ENCODE data around the gene CAMK2B. TPM values are rescaled to one million over a fixed set of nuclear protein-coding genes. Genes with fewer than 3 reads are reported as not detected.

Gene CAMK2B
- total and polyA plus RNA-seq, 12 donors, result 30.8 to 152 (median 113) TPM

DNA sequence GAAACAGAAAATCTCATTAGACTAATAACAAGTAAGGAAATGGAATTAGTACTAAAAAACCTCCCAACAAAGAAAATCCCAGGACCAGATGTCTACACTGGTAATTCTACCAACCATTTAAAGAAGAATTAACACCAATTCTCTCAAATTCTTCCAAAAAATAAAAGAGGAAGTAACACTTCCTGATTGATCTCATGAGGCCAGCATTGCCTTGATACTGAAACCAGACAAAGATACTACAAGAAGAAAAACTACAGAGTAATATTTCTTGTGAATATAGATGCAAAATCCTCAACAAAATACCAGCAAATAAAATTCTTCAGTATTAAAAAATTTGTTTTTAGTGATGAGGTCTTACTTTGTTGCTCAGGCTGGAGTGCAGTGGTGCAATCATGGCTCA, 157.5 kb downstream of the CAMK2B start:
- Histone ChIP-seq H3K4me3 (no peak overlapping the region), H3K27ac (no peak overlapping the region), H3K9me3 (peaks cover 0 to 9% (median 0%) of the 10 kb centered on the region in 11 donors), H3K27me3 (no peaks in the 10 kb centered on the region), H3K36me3 (no peaks in the 10 kb centered on the region), H3K4me1 (no peaks in the 10 kb centered on the region)
- intact Hi-C loops (cut with DNase I), result no loop called here
- TF ChIP-seq, protein P1, sequence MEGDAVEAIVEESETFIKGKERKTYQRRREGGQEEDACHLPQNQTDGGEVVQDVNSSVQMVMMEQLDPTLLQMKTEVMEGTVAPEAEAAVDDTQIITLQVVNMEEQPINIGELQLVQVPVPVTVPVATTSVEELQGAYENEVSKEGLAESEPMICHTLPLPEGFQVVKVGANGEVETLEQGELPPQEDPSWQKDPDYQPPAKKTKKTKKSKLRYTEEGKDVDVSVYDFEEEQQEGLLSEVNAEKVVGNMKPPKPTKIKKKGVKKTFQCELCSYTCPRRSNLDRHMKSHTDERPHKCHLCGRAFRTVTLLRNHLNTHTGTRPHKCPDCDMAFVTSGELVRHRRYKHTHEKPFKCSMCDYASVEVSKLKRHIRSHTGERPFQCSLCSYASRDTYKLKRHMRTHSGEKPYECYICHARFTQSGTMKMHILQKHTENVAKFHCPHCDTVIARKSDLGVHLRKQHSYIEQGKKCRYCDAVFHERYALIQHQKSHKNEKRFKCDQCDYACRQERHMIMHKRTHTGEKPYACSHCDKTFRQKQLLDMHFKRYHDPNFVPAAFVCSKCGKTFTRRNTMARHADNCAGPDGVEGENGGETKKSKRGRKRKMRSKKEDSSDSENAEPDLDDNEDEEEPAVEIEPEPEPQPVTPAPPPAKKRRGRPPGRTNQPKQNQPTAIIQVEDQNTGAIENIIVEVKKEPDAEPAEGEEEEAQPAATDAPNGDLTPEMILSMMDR (IDR thresholded peaks at IDR 0.05), result no peak
- ATAC-seq, result no peak
- no peak for DNase-seq

Other genes with a start within 250 kb of the CAMK2B start
- 10 to 100 TPM; 10.9 to 28.4 (median 13.5) TPM for gene POLM, start 243.1 kb downstream of the CAMK2B start, total RNA-seq
- 10 to 100 TPM in 1 of 2 donors, 1 to 10 TPM in 1; 6.7 to 22.8 TPM for gene POLM, start 243.1 kb downstream of the CAMK2B start, polyA plus RNA-seq
- gene AEBP1, start 221.2 kb downstream of the CAMK2B start, total RNA-seq, result 10 to 100 TPM; 14.1 to 31.3 (median 21.6) TPM
- gene AEBP1, start 221.2 kb downstream of the CAMK2B start, polyA plus RNA-seq, result 10 to 100 TPM; 18.0 to 33.7 TPM
- gene POLD2, start 202.0 kb downstream of the CAMK2B start, total RNA-seq, result 10 to 100 TPM; 64.4 to 92.0 (median 76.8) TPM
- 100 to 1,000 TPM in 1 of 2 donors, 10 to 100 TPM in 1; 89.3 to 150 TPM for gene POLD2, start 202.0 kb downstream of the CAMK2B start, polyA plus RNA-seq
- gene MYL7, start 184.3 kb downstream of the CAMK2B start, total RNA-seq, result 1,000 to 10,000 TPM in 7 of 10 donors, 100 to 1,000 TPM in 3; 146 to 6,323 (median 1,764) TPM
- 1,000 to 10,000 TPM; 1,475 to 2,069 TPM for gene MYL7, start 184.3 kb downstream of the CAMK2B start, polyA plus RNA-seq
- 1 to 10 TPM in 6 of 10 donors, under 1 TPM in 4; 0.50 to 3.3 (median 1.2) TPM for gene GCK, start 136.2 kb downstream of the CAMK2B start, total RNA-seq
- 1 to 10 TPM; 4.7 to 6.0 TPM for gene GCK, start 136.2 kb downstream of the CAMK2B start, polyA plus RNA-seq
- gene YKT6, start 124.6 kb downstream of the CAMK2B start, total RNA-seq, result 10 to 100 TPM; 42.2 to 58.2 (median 47.7) TPM
- gene YKT6, start 124.6 kb downstream of the CAMK2B start, polyA plus RNA-seq, result 10 to 100 TPM; 27.7 to 79.6 TPM
- 100 to 1,000 TPM in 8 of 10 donors, 10 to 100 TPM in 2; 92.8 to 116 (median 105) TPM for gene NUDCD3, start 165.1 kb upstream of the CAMK2B start, total RNA-seq
- gene NUDCD3, start 165.1 kb upstream of the CAMK2B start, polyA plus RNA-seq, result 10 to 100 TPM; 16.2 to 27.6 TPM
- gene NPC1L1, start 215.7 kb upstream of the CAMK2B start, total RNA-seq, result under 1 TPM in 9 of 10 donors, not detected in 1; 0.06 to 0.29 (median 0.12) TPM
- gene NPC1L1, start 215.7 kb upstream of the CAMK2B start, polyA plus RNA-seq, result under 1 TPM; under 0.01 to 0.15 TPM
- 10 to 100 TPM; 23.2 to 40.7 (median 27.4) TPM for gene DDX56, start 248.3 kb upstream of the CAMK2B start, total RNA-seq
- 100 to 1,000 TPM in 1 of 2 donors, 10 to 100 TPM in 1; 40.1 to 100 TPM for gene DDX56, start 248.3 kb upstream of the CAMK2B start, polyA plus RNA-seq

Measured in heart right ventricle (tissue), 16 donors.